Activated CD4-positive, CD25-positive, alpha-beta regulatory T cell treated with anti-CD3 and anti-CD28 coated beads, Interleukin-2, amount 50 U/mL, for 16 hours (primary cell): ENCODE data around the gene TRIP6.
"Not testable (repeated sequence)": the region's sequence is repeated elsewhere in the genome, so short reads cannot be mapped to it uniquely, and the experiment has no call there.

ENCODE experiments used
- DNase-seq: peaks from one replicate; pipeline ENCODE4 v3.0.0-alpha.2; 2020; ENCODE audit warnings: low read depth, low spot score

TRIP6 gene

GRCh38 chr7:100914208-100914878 is 47.2 kb downstream of the TRIP6 start:
- DNase-seq = no peak

GRCh38 chr7:100914879-100915447 is 47.8 kb downstream of the TRIP6 start:
- no peak for DNase-seq

GRCh38 chr7:100919335-100919734 is 52.1 kb downstream of the TRIP6 start:
- not testable (repeated sequence) for DNase-seq

GRCh38 chr7:100919779-100920437 is 52.7 kb downstream of the TRIP6 start:
- DNase-seq = not testable (repeated sequence)

GRCh38 chr7:100921039-100921438 is 53.9 kb downstream of the TRIP6 start:
- no peak for DNase-seq
